ENCODE data around the gene EFCAB6.

The EFCAB6 gene

GRCh38 chr22:43520632-43521039 is 291.5 kb downstream of the EFCAB6 start:
- no peak for DNase-seq

- no peak for DNase-seq
Measured at GRCh38 chr22:43516996-43517635, 295.0 kb downstream of the EFCAB6 start.

GRCh38 chr22:43516386-43516785 is 295.7 kb downstream of the EFCAB6 start:
- DNase-seq = no peak

GRCh38 chr22:43515902-43516301 is 296.2 kb downstream of the EFCAB6 start:
- DNase-seq = no peak

GRCh38 chr22:43515411-43515810 is 296.7 kb downstream of the EFCAB6 start:
- no peak for DNase-seq

GRCh38 chr22:43514476-43515157 is 297.5 kb downstream of the EFCAB6 start:
- no peak for DNase-seq

- no peak for DNase-seq
Measured at GRCh38 chr22:43512279-43512678, 299.8 kb downstream of the EFCAB6 start.

GRCh38 chr22:43511276-43511910 is 300.7 kb downstream of the EFCAB6 start:
- DNase-seq = no peak

- DNase-seq = no peak
Measured at GRCh38 chr22:43510281-43511070, 301.6 kb downstream of the EFCAB6 start.

GRCh38 chr22:43509337-43509736 is 302.8 kb downstream of the EFCAB6 start:
- no peak for DNase-seq

GRCh38 chr22:43508489-43508888 is 303.6 kb downstream of the EFCAB6 start:
- DNase-seq = no peak

- DNase-seq = no peak
Measured at GRCh38 chr22:43507235-43507634, 304.9 kb downstream of the EFCAB6 start.

GRCh38 chr22:43506487-43506886 is 305.6 kb downstream of the EFCAB6 start:
- DNase-seq = no peak

- no peak for DNase-seq
Measured at GRCh38 chr22:43505896-43506295, 306.2 kb downstream of the EFCAB6 start.

GRCh38 chr22:43505423-43505822 is 306.7 kb downstream of the EFCAB6 start:
- no peak for DNase-seq

GRCh38 chr22:43504666-43505261 is 307.3 kb downstream of the EFCAB6 start:
- no peak for DNase-seq

- no peak for DNase-seq
Measured at GRCh38 chr22:43504068-43504467, 308.0 kb downstream of the EFCAB6 start.

- no peak for DNase-seq
Measured at GRCh38 chr22:43502306-43502874, 309.7 kb downstream of the EFCAB6 start.

- DNase-seq = no peak
Measured at GRCh38 chr22:43501878-43502277, 310.2 kb downstream of the EFCAB6 start.

GRCh38 chr22:43500792-43501785 is 311.0 kb downstream of the EFCAB6 start:
- DNase-seq = no peak

- DNase-seq = no peak
Measured at GRCh38 chr22:43498856-43499253, 313.2 kb downstream of the EFCAB6 start.

Data from stimulated activated CD4-positive, alpha-beta T cell treated with anti-CD3 and anti-CD28 coated beads, Interleukin-12 subunit alpha, Interleukin-12 subunit beta, amount 100 ng/mL, for 4 hours (primary cell).